ENCODE data around the gene RBFOX2.
"Not testable (repeated sequence)": the region's sequence is repeated elsewhere in the genome, so short reads cannot be mapped to it uniquely, and the experiment has no call there.

Gene RBFOX2

DNA sequence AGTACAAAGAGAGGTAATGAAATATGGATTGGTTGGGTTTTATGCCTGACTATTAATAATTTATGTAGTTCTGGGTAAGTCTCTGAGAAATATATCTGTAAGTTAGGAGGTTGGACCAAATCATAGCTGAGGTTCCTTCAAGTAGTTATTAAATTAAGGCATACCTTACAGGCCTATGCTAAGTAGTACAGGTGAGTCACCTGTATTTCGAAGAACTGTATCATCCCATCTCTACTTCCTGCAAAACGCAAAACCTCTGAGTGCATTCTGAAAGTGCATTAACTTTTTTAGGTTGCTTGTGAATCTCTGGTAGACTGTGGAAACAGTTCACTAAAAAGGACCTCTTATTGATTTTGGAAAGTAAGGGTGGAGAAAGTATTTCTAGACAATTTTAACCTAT is 273.9 kb downstream of the RBFOX2 start:
- no peak for DNase-seq

DNA sequence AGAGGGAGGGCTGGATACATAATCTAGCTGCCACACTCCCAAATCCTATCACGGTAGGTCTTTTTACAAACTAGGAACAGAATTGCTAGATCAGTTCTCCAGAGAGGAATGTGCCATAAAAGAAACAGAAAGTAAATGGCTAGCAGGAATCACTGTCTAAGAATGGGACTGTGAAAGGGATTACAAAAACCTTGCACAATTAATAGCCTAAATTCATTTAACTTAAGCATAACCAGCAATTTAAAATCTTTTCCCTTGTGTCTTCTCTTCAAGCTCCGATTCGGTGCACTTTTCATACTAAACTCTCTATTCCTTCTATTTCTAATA is 275.8 kb downstream of the RBFOX2 start:
- DNase-seq, result no peak

DNA sequence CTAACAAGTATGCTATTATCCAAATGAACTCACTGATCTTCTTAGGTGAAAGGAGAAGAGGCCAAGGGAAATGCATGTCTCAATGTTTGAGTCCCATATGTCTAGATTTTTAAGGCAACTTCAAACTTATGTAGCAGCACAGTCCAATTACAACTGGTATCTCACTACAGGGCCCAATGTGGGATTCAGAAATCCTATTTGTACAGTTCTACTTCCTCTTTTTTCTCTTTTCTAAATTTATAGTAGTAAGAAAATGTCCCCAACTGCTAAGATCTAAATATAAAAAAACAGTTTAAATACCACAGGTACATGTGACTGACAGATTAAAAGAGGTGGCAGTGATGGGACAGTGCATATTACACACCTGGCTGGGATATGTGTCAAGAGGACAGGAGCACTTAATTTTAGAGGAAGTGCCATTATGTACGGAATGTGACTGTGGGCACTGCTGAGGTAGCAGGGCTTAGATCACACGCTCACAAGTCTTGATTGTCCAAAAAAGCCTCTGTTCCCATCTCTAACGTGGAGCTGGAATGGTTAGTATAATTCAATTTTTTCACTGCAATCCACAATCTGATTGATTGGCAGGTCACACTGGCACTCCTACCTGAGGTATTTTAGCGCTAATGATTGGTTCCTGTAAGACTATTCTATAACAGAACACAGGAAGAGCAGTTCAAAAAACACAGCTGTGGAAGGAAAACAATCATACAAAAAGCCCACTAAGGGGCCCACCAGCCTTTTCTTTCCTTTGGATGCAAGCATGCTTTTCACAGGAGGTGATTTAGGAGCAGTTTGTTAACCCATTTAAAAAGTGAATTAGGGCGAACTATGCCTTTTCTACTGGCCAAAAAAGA is 276.4 kb downstream of the RBFOX2 start:
- no peak for DNase-seq

DNA sequence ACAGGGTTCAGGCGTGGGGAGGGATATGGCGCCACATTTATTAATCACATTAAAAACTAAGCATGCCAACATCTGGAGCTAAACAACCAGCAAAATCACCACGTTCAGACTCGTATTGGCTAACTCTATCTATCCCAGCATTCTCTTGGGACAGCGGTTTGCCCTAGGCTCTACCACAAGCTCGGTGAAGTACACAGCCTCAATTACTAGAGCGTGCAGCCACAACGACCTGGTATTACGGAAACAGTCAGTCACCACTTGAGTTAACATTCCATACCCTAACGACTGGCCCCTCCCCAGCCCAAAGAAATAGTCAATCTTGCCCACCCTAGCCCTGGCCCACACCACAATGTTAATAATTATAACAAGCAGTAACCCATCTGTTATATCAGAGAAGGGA is 278.8 kb downstream of the RBFOX2 start:
- DNase-seq, result no peak

DNA sequence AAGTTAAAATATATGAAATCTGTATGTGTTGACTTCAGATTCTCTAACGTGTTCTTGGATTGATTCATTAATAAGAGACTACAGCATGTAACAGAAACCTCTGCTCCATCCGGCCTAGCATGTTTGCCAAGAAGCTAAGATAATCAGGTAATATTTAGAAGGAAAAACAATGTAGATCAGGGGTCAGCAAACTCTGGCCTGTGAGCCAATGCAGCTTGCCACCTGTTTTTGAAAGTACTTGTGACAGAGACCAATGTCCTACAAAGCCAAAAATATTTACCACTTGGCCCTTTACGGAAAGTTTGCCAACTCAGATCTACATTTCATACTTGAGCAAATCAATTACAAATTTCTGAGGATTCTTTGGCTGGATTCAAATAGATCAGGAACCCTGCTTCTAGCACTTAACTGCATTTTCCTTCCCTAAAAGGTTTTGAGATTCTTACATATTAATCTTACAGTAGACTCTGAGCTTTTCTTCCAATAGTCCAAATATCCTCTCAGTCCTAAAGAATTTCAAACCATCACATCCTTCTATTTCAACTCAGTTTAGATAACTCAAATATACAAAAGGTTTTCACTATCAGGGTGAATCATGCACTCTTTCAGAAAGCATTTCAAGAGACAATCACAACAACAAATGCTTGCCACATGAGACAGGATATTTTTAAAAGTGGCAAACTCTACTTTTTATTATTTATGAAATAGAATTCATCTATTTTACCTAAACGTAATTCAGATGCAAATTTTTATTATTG is 281.5 kb downstream of the RBFOX2 start:
- no peak for DNase-seq

DNA sequence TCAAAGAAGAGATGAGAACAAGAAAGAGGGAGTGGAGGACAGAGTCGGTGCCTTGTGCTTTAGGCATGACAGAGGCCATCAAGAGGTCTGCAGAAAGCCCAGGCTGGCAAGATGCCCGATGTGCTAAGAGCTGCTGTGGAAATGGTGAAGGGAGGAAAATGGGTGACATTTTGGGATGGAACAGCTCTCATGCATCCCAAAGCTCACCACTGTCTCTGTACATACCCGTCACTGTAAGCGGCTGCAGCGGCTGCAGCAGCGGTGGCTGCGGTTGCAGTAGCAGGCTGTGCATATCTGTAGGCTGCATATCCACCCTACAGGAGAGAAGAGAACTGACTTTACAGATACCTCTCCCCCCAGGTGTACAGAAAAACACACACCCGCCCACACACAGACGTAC is 282.4 kb downstream of the RBFOX2 start:
- no peak for DNase-seq

DNA sequence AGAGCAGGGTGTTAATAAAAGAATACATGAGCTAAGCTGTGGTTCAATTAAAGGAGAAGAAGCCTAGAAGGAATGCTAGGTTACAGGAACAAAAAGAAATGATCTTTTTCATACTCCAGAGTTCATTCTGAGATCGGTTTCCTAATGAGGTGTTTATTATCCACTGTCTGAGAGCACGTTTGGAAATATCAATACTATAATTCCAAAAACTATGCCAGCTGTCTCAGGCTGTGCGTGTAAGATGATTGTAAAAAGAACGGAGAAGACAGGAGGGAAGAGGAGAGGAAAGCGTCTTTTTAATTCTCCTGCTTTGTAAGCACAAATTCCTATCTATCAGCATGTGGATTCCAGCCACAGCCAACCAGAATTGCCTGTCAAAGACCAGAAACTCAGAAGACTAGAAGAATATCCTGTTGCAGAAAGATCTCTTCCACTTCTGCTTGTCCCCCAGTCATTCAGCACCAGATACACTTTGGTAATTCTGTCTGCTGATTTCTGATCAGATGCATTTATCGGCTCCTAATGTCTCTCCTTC is 285.2 kb downstream of the RBFOX2 start:
- no peak for DNase-seq

DNA sequence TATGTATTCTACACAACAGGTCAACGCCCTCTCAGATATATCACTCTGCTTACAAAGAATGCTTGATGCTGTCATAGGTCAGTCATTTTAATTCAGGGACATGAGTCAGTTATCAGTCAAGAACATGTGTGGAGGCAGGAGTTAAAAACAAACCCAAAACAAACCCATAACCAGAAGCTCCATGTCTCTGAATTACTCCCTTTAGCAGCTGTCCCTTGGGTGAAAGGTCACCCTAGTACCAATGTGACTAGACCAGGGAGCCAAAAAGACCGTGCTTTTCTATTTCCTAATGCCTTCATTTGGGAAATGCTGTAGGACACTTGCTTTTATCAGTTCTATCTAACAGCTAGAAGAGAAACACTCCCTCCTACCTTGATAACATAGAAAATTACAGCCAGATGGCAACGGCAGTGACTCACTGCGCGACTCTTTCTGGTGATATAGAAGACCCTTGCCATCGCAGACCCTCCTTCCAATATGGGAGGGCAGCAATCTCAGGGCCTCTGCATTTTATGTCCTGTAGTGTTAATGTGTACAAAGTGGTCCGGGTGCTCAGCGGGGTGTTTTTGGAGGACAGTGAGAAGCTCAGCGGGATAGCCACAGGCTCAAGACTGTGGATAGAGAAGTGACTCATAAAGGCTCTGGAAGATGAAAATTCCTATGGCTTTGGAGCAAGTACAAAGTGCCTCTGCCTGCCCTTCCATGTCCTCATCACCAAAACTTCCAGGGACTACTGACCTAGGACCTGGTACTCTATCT is 286.1 kb downstream of the RBFOX2 start:
- no peak for DNase-seq

DNA sequence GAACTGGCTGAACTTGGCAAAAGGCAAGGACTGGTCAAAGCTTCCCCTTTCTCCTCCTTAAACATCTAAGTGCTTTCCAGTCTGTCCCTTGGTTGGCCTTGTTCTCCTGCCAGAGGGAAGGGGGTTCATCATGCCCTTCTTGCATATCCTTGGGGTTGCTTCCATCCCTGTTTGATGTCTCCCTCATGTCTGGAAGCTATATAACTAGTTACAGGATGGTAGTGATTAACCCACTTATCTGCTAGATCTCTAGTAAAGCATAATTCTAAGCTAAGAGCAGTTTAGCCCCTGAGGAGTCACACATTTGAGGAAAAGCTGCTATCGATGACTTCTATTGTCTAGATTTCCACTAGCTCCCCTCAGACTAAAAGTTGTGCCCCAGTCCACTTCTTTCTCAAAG is 288.0 kb downstream of the RBFOX2 start:
- DNase-seq, result no peak

DNA sequence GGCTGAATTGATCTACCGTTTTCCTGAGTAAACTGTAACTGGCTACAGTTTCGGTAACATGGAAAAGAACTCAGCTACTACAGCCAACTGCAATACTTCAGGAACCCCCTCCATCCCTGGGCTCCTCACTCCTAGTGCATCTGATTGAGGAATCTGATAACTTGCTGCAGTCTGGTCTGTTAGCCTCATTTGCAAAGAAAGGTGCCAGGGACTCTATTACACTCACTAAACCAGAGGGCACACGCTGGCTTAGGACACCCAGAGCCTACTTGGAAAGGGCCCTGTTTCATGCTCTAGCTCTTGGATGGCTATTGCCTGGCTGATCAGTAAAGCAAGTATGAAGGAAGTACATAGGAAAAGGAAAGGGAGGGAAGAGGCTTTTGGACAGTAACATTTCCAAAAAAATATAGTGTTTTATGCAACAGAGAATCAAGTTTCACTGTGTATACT is 288.7 kb downstream of the RBFOX2 start:
- DNase-seq, result no peak

DNA sequence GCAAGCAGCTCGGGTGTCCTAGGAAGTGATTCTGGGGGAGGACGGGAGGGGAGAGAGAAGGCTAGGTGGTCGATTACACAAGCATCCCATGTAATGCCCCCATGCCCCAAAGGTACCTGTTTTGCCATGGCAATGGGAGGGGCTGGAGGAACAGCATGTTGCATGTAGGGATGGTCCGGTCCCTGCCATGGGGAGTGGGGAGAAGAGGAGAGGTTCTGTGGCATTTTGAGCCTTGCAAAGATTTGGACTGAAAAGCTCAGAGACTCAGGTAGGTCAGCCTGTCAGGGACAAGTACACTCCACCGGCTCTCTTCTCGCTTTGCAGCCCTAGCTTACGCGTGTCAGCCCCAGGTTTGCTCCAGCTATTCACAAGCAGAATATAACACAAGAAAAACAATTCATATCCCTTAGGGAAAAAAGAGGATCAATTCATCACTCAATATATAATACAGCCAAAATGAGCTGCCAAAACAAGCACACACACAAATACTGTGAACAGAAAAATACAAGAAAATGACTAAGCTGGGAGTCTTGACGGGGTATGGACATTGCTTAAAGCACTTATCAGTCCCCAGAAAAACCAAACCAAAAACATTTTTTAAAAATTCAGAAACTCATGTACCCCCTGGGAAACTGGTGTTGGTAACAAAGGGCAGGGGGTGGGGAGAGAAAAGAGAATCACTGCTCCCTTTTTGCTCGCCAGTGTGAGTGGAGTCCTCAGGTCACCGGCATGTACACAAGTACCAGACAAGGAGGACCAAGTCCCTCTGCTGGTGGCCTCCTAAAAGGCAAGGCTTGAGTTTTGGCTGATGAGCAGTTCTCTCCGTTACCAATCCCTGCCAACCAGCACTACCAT is 289.3 kb downstream of the RBFOX2 start:
- no peak for DNase-seq

DNA sequence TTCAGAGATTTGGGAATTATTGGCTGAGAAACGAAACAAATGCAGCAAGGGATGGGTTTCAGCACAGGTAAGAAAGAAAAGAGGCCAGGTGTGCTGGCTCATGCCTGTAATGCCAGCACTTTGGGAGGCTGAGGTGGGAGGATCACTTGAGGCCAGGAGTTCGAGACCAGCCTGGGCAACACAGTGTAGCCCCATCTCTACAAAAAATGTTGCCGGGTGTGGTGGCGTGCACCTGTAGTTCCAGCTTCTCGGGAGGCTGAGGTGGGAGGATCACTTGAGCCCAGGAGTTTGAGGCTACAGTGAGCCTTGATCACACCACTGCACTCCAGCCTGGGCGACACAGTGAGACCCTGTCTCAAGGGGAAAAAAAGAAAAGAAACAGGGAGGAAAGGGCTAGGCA is 290.7 kb downstream of the RBFOX2 start:
- not testable (repeated sequence) for DNase-seq

DNA sequence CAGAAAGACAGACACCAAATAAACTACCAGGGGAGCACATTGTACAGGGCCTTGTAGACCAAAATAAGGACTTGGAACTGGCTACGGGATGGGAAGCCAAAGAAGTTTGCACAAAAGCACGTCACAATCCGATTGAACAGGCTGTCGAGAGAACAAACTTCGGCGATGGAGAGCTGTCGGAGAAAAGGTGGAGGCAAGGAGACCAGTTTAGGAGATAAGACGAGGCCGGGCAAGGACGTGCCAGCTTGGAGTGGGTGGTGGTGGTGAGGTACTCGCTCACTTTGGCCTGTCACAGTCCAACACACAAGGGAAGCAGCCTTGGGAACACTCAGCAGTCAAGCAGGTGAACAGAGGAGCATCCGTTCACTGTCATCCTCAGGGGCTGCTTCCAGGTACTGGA is 291.9 kb downstream of the RBFOX2 start:
- no peak for DNase-seq

DNA sequence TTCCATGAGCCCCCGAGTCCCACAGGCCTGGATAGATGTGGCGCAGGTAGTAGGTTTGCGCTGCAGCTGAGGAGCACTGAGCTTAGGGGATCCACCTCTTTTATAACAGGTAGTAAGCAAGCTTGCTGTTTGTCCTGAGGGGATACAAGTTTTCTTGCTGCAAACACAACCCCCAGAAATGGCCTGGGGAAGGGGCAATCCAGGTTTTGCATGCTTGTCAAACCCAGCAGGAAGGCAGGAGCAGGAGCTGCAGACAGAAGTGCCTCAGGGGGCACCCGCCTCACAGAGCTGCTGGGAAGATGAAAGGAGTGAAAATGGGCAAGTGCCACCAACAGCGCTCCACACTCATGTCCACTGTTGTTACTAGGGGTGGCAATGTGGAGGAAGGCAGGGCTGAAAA is 292.5 kb downstream of the RBFOX2 start:
- no peak for DNase-seq

DNA sequence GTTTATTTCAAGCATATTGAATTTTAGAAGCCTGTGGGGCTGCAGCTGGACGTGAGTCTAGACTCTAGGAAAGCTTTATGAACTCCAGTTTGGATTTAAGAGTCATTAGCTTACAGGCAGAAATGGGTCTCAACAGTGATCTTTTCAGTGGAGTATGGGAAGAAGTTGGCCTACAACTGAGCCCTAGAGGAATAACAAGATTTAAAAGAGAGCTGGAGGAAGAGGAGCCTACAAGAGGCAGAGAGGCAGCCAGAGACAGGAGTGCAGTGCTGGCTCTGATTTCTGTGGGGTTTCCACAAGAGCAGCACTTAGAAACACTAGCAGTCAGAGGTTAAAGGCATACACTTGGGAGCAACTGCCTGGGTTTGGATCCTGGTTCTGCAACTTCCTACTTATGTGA is 293.1 kb downstream of the RBFOX2 start:
- DNase-seq, result no peak

DNA sequence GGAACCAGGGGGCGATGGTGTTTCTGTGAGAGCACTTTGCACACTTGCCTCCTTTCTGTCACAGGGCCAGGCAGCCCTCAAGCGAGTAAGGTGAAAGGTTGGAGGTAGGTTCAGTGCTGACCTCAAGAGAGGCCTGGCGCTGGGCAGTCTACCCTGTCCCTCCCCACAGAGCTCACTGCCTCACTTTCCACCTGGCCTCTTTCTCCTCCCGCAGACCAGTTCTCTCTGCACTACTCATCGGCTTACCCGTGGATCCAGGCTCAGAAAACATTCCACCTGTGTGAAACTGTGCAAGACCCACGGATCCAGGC is 294.2 kb downstream of the RBFOX2 start:
- no peak for DNase-seq

DNA sequence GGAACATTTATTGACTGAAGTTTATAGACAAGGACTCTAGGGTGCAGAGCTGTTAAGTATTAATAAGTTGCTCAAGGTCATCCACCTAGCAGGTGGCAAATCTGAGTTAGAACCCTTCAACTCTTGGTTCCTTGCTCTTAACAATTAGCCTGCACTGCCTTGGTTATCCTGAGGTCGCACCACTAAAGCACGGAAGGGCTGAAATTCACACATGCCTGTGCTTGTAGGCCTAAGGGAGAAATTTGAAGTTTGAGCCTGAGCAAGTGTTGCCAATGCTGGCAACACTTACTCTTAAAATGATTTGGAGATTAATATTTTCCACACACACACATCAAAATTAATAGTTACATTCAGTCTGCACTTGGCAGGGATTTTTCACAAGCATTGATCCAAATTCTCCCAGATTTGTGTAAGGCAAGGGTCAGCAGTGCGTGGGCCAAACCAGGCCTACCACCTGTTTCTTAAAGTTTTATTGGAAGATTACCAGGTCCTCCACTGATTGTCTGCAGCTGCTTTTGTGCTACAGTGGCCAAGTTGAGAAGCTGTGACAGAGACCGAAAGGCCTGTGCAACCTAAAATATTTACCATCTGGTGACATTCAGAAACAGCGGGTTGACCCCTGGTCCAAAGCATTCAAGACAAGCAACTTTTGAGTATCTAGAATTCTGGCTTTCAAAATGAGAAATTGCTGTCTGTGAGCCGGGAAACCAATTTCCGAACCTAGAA is 294.7 kb downstream of the RBFOX2 start:
- DNase-seq, result no peak

DNA sequence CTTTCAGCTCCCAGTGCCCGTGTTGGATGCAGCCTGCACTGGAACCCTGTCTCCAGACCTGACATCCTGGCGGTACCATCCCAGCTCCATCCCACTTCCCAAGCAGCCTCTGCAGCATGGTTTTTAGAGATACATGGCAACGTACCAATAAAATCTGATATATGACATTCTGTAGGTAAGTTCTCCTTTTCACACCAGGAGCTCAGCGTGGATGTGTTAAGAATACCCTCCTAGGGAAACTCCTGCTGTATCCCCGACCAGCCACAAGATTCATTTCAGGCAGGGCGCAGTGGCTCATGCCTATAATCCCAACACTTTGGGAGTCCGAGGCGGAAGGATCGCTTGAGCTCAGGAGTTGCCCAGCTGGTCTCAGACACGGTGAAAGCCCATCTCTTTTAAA is 295.6 kb downstream of the RBFOX2 start:
- no peak for DNase-seq

DNA sequence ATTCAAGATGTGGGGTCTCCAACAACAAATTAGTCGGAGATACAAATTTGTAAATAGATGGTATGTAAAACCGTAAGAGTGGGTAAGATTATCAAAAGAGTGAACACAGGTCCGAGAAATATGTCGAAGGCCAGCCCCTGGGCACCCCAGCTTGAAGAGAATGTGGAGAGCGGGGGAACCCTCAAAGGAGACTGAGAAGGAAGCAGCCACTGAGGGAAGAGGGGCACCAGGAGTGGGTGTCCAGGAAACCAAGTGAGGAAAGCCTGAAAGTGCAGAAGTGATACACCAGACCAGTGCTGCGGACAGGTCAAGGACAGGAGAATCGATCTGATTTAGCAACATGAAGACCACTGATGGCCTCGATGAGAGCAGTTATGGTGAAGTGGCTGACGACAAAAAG is 296.5 kb downstream of the RBFOX2 start:
- DNase-seq, result no peak

DNA sequence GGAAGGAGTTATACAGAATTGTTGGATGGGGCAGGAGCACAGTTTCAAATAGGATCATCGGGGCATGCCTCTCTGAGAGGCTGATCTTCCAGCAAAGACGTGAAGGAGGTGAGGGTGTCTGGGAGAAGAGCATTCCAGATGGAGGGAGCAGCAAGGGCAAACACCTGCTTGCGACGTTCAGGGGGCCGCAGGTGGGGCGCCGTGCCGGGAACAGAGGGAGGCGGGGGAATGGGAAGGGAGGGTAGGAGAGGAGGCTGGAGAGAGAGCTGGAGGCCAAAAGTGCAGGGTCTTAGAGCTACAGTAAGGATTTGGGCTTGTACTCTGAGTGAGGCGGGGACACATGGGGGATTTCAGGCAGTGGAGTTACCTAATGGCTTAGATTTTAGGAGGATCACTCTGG is 297.3 kb downstream of the RBFOX2 start:
- DNase-seq, result no peak

DNA sequence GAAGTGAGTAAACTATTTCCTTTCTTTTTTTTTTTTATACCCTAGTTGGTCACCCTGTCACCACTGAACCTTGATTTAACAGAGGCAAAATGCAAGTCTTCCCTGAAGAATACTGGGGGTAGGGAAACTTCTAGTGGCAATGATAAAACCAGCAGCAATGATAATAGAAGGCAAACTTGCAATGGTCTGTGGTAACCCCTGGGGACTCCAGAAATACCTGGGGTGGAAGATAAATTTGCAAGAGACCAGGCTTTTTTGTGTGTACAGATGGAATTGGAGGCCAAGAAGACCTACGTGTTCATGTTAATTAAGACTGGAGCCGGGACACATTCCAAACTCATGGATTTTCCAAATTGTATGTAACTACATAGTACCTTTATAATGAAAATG is 299.3 kb downstream of the RBFOX2 start:
- no peak for DNase-seq

Data from DMS 273 treated with DMSO at 0.1 percent for 48 hours (cell line).